Measurements from ENCODE around the gene PPM1M. TPM values are rescaled to one million over a fixed set of nuclear protein-coding genes. Genes with fewer than 3 reads are reported as not detected.
A peak's percentile ranks its signal among the peaks of the same experiment; 100 is the strongest.

Gene PPM1M
- polyA plus RNA-seq, 1 donor from 2014 or later: 1.1 TPM

DNA sequence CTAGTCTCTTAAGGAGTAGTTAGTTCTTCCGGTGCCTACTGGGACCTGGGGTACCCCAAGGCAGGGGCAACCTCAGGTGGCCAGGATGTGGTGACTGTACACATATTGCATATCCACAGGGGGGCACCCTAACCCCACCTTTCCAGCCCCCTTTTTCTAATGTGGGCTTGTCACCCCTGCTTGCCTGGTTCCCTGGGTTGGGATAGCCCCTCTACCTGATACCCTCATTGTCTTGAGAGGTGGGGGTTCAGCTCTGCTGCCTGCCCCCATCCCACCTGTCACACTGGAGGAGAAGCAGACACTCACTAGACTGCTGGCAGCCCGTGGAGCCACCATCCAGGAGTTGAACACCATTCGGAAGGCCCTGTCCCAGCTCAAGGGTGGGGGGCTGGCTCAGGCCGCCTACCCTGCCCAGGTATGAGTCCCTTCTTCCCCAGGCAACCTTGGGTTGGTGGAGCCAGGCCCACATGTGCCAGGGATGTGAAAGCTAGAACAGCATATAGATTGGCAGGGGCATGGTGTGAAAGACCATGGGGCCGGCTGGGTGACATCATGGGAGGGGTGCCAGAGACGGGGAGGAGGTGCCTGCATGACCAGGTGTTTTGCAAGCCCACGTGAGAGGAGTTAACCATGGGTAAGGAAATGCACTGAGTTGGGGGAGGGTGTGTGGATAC, 46.1 kb downstream of the PPM1M start:
- H3K9me2 ChIP-seq (ENCODE audit: insufficient read depth, low read length): no peaks in the 10 kb centered on the region
- H3K36me3 ChIP-seq (ENCODE audit: insufficient read depth, low read length): no peaks in the 10 kb centered on the region
- no peaks in the 10 kb centered on the region for H3K9me3 ChIP-seq (ENCODE audit: low read length)
- no peaks in the 10 kb centered on the region for H3K79me2 ChIP-seq (replicated peaks; ENCODE audit: insufficient read depth, low read length)
- no peak for TF ChIP-seq EZH2 (IDR thresholded peaks at IDR 0.05; ENCODE audit: borderline replicate concordance, insufficient read depth, low read length, poor library complexity, severe bottlenecking)
- no peak for TF ChIP-seq POLR2AphosphoS5 (IDR thresholded peaks at IDR 0.05)
- TF ChIP-seq EP300 (conservative IDR thresholded peaks at IDR 0.05; ENCODE audit: poor library complexity, severe bottlenecking): no peak
- no peak for TF ChIP-seq MXI1 (conservative IDR thresholded peaks at IDR 0.05; ENCODE audit: poor library complexity, severe bottlenecking)
- TF ChIP-seq SMC3 (conservative IDR thresholded peaks at IDR 0.05; ENCODE audit: poor library complexity): peak; percentile 86
- no peak for TF ChIP-seq TAF1 (IDR thresholded peaks at IDR 0.05; ENCODE audit: low read depth)
- TF ChIP-seq, protein P1, sequence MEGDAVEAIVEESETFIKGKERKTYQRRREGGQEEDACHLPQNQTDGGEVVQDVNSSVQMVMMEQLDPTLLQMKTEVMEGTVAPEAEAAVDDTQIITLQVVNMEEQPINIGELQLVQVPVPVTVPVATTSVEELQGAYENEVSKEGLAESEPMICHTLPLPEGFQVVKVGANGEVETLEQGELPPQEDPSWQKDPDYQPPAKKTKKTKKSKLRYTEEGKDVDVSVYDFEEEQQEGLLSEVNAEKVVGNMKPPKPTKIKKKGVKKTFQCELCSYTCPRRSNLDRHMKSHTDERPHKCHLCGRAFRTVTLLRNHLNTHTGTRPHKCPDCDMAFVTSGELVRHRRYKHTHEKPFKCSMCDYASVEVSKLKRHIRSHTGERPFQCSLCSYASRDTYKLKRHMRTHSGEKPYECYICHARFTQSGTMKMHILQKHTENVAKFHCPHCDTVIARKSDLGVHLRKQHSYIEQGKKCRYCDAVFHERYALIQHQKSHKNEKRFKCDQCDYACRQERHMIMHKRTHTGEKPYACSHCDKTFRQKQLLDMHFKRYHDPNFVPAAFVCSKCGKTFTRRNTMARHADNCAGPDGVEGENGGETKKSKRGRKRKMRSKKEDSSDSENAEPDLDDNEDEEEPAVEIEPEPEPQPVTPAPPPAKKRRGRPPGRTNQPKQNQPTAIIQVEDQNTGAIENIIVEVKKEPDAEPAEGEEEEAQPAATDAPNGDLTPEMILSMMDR (IDR thresholded peaks at IDR 0.05; ENCODE audit: poor library complexity, severe bottlenecking): peak; percentile 79
- TF ChIP-seq RAD21 (conservative IDR thresholded peaks at IDR 0.05): peak; percentile 83
- TF ChIP-seq, protein P2, sequence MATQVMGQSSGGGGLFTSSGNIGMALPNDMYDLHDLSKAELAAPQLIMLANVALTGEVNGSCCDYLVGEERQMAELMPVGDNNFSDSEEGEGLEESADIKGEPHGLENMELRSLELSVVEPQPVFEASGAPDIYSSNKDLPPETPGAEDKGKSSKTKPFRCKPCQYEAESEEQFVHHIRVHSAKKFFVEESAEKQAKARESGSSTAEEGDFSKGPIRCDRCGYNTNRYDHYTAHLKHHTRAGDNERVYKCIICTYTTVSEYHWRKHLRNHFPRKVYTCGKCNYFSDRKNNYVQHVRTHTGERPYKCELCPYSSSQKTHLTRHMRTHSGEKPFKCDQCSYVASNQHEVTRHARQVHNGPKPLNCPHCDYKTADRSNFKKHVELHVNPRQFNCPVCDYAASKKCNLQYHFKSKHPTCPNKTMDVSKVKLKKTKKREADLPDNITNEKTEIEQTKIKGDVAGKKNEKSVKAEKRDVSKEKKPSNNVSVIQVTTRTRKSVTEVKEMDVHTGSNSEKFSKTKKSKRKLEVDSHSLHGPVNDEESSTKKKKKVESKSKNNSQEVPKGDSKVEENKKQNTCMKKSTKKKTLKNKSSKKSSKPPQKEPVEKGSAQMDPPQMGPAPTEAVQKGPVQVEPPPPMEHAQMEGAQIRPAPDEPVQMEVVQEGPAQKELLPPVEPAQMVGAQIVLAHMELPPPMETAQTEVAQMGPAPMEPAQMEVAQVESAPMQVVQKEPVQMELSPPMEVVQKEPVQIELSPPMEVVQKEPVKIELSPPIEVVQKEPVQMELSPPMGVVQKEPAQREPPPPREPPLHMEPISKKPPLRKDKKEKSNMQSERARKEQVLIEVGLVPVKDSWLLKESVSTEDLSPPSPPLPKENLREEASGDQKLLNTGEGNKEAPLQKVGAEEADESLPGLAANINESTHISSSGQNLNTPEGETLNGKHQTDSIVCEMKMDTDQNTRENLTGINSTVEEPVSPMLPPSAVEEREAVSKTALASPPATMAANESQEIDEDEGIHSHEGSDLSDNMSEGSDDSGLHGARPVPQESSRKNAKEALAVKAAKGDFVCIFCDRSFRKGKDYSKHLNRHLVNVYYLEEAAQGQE (IDR thresholded peaks at IDR 0.05; ENCODE audit: borderline replicate concordance): no peak
- H4K20me1 ChIP-seq (ENCODE audit: insufficient read depth): no peaks in the 10 kb centered on the region
- no peak overlapping the region for H2AFZ ChIP-seq (ENCODE audit: low read depth, low read length)
- no peak overlapping the region for H3K4me2 ChIP-seq (ENCODE audit: low read length)
- no peaks in the 10 kb centered on the region for H3K27me3 ChIP-seq (ENCODE audit: insufficient read depth, low read depth, low read length)
- H3K9ac ChIP-seq (ENCODE audit: low read length): peak overlapping the region; percentile 16
- no peaks in the 10 kb centered on the region for H3F3A ChIP-seq (ENCODE audit: insufficient read depth, low read length, poor library complexity, severe bottlenecking)
- no peak overlapping the region for H3K27ac ChIP-seq (ENCODE audit: low read length)
- H3K4me3 ChIP-seq (ENCODE audit: low read length): no peak overlapping the region

DNA sequence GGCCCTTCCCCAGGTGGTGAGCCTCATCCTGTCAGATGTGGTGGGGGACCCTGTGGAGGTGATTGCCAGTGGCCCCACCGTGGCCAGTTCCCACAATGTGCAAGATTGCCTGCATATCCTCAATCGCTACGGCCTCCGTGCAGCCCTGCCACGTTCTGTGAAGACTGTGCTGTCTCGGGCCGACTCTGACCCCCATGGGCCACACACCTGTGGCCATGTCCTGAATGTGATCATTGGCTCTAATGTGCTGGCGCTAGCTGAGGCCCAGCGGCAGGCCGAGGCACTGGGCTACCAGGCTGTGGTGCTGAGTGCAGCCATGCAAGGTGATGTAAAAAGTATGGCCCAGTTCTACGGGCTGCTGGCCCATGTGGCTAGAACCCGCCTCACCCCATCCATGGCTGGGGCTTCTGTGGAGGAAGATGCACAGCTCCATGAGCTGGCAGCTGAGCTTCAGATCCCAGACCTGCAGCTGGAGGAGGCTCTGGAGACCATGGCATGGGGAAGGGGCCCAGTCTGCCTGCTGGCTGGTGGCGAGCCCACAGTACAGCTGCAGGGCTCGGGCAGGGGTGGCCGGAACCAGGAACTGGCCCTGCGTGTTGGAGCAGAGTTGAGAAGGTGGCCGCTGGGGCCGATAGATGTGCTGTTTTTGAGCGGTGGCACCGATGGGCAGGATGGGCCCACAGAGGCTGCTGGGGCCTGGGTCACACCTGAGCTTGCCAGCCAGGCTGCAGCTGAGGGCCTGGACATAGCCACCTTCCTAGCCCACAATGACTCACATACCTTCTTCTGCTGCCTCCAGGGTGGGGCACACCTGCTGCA, 46.9 kb downstream of the PPM1M start:
- Histone ChIP-seq H2AFZ (ENCODE audit: low read depth, low read length) (no peak overlapping the region), H3K9me2 (ENCODE audit: insufficient read depth, low read length) (no peaks in the 10 kb centered on the region), H3K4me2 (ENCODE audit: low read length) (no peak overlapping the region), H4K20me1 (ENCODE audit: insufficient read depth) (no peaks in the 10 kb centered on the region), H3K79me2 (replicated peaks; ENCODE audit: insufficient read depth, low read length) (peaks cover 4% of the 10 kb centered on the region), H3K9me3 (ENCODE audit: low read length) (no peaks in the 10 kb centered on the region), H3K27me3 (ENCODE audit: insufficient read depth, low read depth, low read length) (no peaks in the 10 kb centered on the region), H3K36me3 (ENCODE audit: insufficient read depth, low read length) (no peaks in the 10 kb centered on the region), H3K27ac (ENCODE audit: low read length) (no peak overlapping the region), H3F3A (ENCODE audit: insufficient read depth, low read length, poor library complexity, severe bottlenecking) (no peaks in the 10 kb centered on the region), H3K9ac (ENCODE audit: low read length) (no peak overlapping the region), H3K4me3 (ENCODE audit: low read length) (no peak overlapping the region)
- no peak for TF ChIP-seq POLR2AphosphoS5 (IDR thresholded peaks at IDR 0.05)
- TF ChIP-seq, protein P1 (IDR thresholded peaks at IDR 0.05; ENCODE audit: poor library complexity, severe bottlenecking): no peak
- TF ChIP-seq TAF1 (IDR thresholded peaks at IDR 0.05; ENCODE audit: low read depth): no peak
- TF ChIP-seq MXI1 (conservative IDR thresholded peaks at IDR 0.05; ENCODE audit: poor library complexity, severe bottlenecking): no peak
- TF ChIP-seq EP300 (conservative IDR thresholded peaks at IDR 0.05; ENCODE audit: poor library complexity, severe bottlenecking): no peak
- TF ChIP-seq, protein P2 (IDR thresholded peaks at IDR 0.05; ENCODE audit: borderline replicate concordance): no peak
- TF ChIP-seq SMC3 (conservative IDR thresholded peaks at IDR 0.05; ENCODE audit: poor library complexity): no peak
- TF ChIP-seq RAD21 (conservative IDR thresholded peaks at IDR 0.05): no peak
- TF ChIP-seq EZH2 (IDR thresholded peaks at IDR 0.05; ENCODE audit: borderline replicate concordance, insufficient read depth, low read length, poor library complexity, severe bottlenecking): no peak
